Naive thymus-derived CD8-positive, alpha-beta T cell (primary cell): ENCODE data around the gene HOXA4. TPM values are rescaled to one million over a fixed set of nuclear protein-coding genes. Genes with fewer than 3 reads are reported as not detected.
A peak's percentile ranks its signal among the peaks of the same experiment; 100 is the strongest.

Experiments used
- ATAC-seq, 2 donors: fragments of 150-1000 bp; cut with Tn5 transposase in 1 of 2; sonication (Bioruptor Pico), chemical (Tn5 transposase) in 1 of 2; 1 replicate in 1 of 2; 2 replicates in 1 of 2; pipeline ENCODE4 v1.10.0; 2021; ENCODE audit warnings: mild to moderate bottlenecking in 2 of 2, moderate library complexity in 2 of 2
- POLR2A ChIA-PET: fragments of 350-600 bp; sonication (Branson Sonifier 250); formaldehyde crosslinking; loops from one replicate; lab custom pipeline; 2021; ENCODE audit warnings: antibody characterized with exemption; lab: Charles Lee
- DNase-seq, 10 donors: peaks; one replicate each; pipeline versions ENCODE4 v3.0.0 to v3.0.0-alpha.2; 2020 to 2022
- H3K27ac Mint-ChIP-seq, 10 donors: one replicate each; pipeline ENCODE4 v1.8.0; 2020 to 2022; ENCODE audit warnings: mild to moderate bottlenecking in 10 of 10, mixed read lengths in 10 of 10, moderate library complexity in 4 of 10, inconsistent platforms in 1 of 10
- H3K27me3 Mint-ChIP-seq, 5 donors: one replicate each; pipeline ENCODE4 v1.8.0; 2021 to 2022; ENCODE audit warnings: mixed read lengths in 5 of 5
- H3K36me3 Mint-ChIP-seq, 3 donors: one replicate each; pipeline ENCODE4 v1.8.0; 2020 to 2022; ENCODE audit warnings: mixed read lengths in 3 of 3, mild to moderate bottlenecking in 2 of 3, inconsistent platforms in 1 of 3
- H3K4me1 Mint-ChIP-seq, 4 donors: one replicate each; pipeline ENCODE4 v1.8.0; 2021 to 2022; ENCODE audit warnings: mixed read lengths in 4 of 4
- H3K4me3 Mint-ChIP-seq, 10 donors: one replicate each; pipeline ENCODE4 v1.8.0; 2020 to 2022; ENCODE audit warnings: mild to moderate bottlenecking in 10 of 10, mixed read lengths in 10 of 10, moderate library complexity in 6 of 10, inconsistent platforms in 1 of 10
- H3K9me3 Mint-ChIP-seq, 9 donors: one replicate each; pipeline ENCODE4 v1.8.0; 2020 to 2022; ENCODE audit warnings: mixed read lengths in 9 of 9, mild to moderate bottlenecking in 3 of 9, inconsistent platforms in 1 of 9, moderate library complexity in 1 of 9
- polyA plus RNA-seq, 3 donors: library from polyadenylated mRNA; unstranded; fragments of 300-500 nt; fragmentation: Illumina TruSeq; gene quantifications; one replicate each; pipeline ENCODE4 v1.2.3, GENCODE V29; 2021
- total RNA-seq, 8 experiments: library from RNA in 2 of 8; stranded (reverse) in 2 of 8; gene quantifications; one replicate each; pipeline ENCODE4 v1.2.3 and lab custom pipeline; 2021 to 2026

Gene HOXA4
- total and polyA plus RNA-seq, 5 experiments from 2014 or later, result 0.22 to 0.38 (median 0.31) TPM; not detected in 2

GRCh38 chr7:27167916-27168264 lies 37.3 kb upstream of the HOXA4 start:
- DNase-seq, result peak in 1 of 10 donors; percentile 6

DNA sequence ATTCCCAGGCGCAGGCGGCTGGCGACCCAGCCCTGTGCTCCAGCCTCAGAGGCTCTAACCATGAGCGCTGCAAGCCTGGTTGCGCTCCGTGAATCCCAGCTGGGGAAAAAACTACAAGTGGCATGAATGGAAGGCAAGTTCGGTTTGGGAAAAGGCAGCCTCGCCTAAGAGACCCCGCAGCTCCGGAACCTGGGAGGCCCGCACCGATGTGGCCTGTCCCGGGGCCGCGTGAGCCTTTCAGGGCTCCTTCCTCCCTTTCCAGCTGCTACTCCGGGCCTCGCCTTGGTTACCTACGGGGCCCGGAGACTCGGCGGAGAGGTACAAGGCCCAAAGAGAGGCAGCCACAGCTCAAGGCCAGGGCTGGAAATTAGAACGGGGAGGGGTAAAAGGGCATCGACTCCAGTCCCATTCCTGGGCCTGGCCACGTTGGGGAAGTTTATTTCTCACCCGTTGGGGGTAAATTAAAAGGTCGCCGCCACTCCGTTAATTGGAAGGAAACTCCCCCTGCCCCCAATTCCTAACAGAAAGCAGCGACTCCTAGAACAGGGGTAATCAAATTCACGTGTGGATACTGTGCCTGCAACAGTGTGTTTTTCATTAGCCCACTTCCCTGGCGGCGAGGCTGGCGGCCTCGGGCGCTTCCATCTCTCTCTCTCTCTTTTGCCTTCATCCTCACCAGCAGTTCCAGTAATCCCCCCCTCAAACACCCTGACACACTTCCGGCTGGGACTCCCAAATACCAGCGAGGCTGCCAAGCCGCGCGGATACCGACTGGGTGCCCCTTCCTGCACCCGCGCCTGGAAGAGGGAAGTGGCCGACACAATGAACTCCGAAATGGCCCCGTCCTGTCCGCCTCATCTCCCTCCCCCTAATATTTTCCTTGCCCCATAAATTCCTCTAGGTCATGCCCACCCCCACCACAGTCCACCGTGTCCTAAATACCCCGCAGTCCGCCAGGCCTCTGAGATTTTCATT lies 36.3 kb upstream of the HOXA4 start:
- Mint-ChIP-seq H3K4me1 (peaks cover 18 to 64% (median 44%) of the 10 kb centered on the region in 4 donors), H3K4me3 (peak overlapping the region in 9 of 10 donors; percentile 26 to 76 (median 52)), H3K27me3 (peaks cover 42 to 95% (median 71%) of the 10 kb centered on the region in 5 donors), H3K36me3 (peaks cover 0 to 2% (median 1%) of the 10 kb centered on the region in 3 donors), H3K9me3 (peaks cover 0 to 8% (median 0%) of the 10 kb centered on the region in 9 donors), H3K27ac (peak overlapping the region in 4 of 10 donors; percentile 7 to 88 (median 81))
- ATAC-seq, result no peak
- POLR2A ChIA-PET, result no interaction called here
- no peak for DNase-seq

More at GRCh38 chr7:27167916-27168264, 37.3 kb upstream of the HOXA4 start:
- peaks cover 45 to 95% (median 69%) of the 10 kb centered on the region in 5 donors for H3K27me3 Mint-ChIP-seq
- peaks cover 0 to 8% (median 0%) of the 10 kb centered on the region in 9 donors for H3K9me3 Mint-ChIP-seq
- peaks cover 24 to 72% (median 51%) of the 10 kb centered on the region in 4 donors for H3K4me1 Mint-ChIP-seq
- peak overlapping the region in 3 of 10 donors; percentile 13 to 96 (median 91) for H3K27ac Mint-ChIP-seq
- no peak for ATAC-seq
- peak overlapping the region in 4 of 10 donors; percentile 37 to 65 (median 52) for H3K4me3 Mint-ChIP-seq
- H3K36me3 Mint-ChIP-seq, result peaks cover 0 to 7% (median 4%) of the 10 kb centered on the region in 3 donors
- POLR2A ChIA-PET, result interaction anchor here (0.8 to 1.2 kb wide), 2 partner anchors 16 to 18 kb away, joined by 3 to 4 read pairs; no protein-coding TSS in a partner anchor

- Mint-ChIP-seq H3K36me3 (peaks cover 0 to 2% (median 0%) of the 10 kb centered on the region in 3 donors), H3K4me3 (peak overlapping the region in 8 of 10 donors; percentile 43 to 81 (median 71)), H3K4me1 (peaks cover 17 to 60% (median 41%) of the 10 kb centered on the region in 4 donors), H3K9me3 (peaks cover 0 to 8% (median 0%) of the 10 kb centered on the region in 9 donors), H3K27ac (peak overlapping the region in 3 of 10 donors; percentile 81 to 91 (median 88)), H3K27me3 (peaks cover 39 to 89% (median 65%) of the 10 kb centered on the region in 5 donors)
- DNase-seq (peak in 1 of 10 donors; percentile 54), ATAC-seq (no peak)
- POLR2A ChIA-PET, result interaction anchor here (0.5 kb wide), 1 partner anchor 45 kb away, joined by 3 read pairs; no protein-coding TSS in a partner anchor
These were observed 35.5 kb upstream of the HOXA4 start for GRCh38 chr7:27165996-27166530.

- Mint-ChIP-seq H3K27me3 (peaks cover 36 to 82% (median 61%) of the 10 kb centered on the region in 5 donors), H3K36me3 (peaks cover 0 to 2% (median 0%) of the 10 kb centered on the region in 3 donors), H3K4me1 (peaks cover 18 to 63% (median 41%) of the 10 kb centered on the region in 4 donors), H3K4me3 (peak within 1 kb of the TSS; percentile 46 to 81 (median 66)), H3K9me3 (peaks cover 0 to 8% (median 0%) of the 10 kb centered on the region in 9 donors), H3K27ac (peak within 1 kb of the TSS in 4 of 10 donors; percentile 7 to 91 (median 84))
- POLR2A ChIA-PET, result interaction anchor here (0.5 kb wide), 1 partner anchor 44 kb away, joined by 3 read pairs; no protein-coding TSS in a partner anchor
- no peak for ATAC-seq
- DNase-seq, result peak in 1 of 10 donors; percentile 56
These were observed 34.8 kb upstream of the HOXA4 start, which contains the start of gene HOXA9 for GRCh38 chr7:27165089-27165995. HOXA9 (minus strand) TSS chr7:27165537; CDS start chr7:27165457, 80 bp downstream.

GRCh38 chr7:27164367-27165088 lies 34.0 kb upstream of the HOXA4 start:
- DNase-seq, result peak in 1 of 10 donors; percentile 59
- H3K4me3 Mint-ChIP-seq, result peak overlapping the region in 9 of 10 donors; percentile 9 to 56 (median 37)
- H3K27me3 Mint-ChIP-seq, result peaks cover 41 to 84% (median 63%) of the 10 kb centered on the region in 5 donors
- H3K36me3 Mint-ChIP-seq, result peaks cover 0 to 2% (median 0%) of the 10 kb centered on the region in 3 donors
- ATAC-seq, result no peak
- peaks cover 18 to 65% (median 43%) of the 10 kb centered on the region in 4 donors for H3K4me1 Mint-ChIP-seq
- H3K27ac Mint-ChIP-seq, result peak overlapping the region in 2 of 10 donors; percentile 63 to 91
- POLR2A ChIA-PET, result interaction anchor here (0.6 kb wide), 1 partner anchor 20 kb away, joined by 3 read pairs; the partner anchor contains the start of gene HOXA11
- H3K9me3 Mint-ChIP-seq, result peaks cover 0 to 8% (median 0%) of the 10 kb centered on the region in 9 donors

DNA sequence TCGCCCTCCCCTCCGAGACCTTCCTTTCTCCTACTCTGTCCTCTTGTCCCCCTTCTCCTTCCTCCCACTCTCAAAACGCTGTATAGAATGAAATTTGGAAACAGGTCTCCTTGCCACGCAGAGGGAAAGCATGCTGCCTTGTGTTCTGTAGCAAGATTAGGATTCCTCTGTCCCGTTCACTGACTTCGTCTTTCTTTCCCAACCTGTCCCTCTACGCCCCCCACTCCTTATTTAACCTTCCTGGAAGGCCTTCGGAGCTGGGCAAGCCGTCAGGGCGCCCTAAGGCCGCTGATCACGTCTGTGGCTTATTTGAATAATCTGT lies 33.4 kb upstream of the HOXA4 start:
- Mint-ChIP-seq H3K4me1 (peaks cover 17 to 61% (median 44%) of the 10 kb centered on the region in 4 donors), H3K27ac (peak overlapping the region in 3 of 10 donors; percentile 5 to 63 (median 63)), H3K27me3 (peaks cover 42 to 86% (median 68%) of the 10 kb centered on the region in 5 donors), H3K36me3 (peaks cover 0 to 2% (median 0%) of the 10 kb centered on the region in 3 donors), H3K9me3 (peaks cover 0 to 8% (median 0%) of the 10 kb centered on the region in 9 donors), H3K4me3 (peak overlapping the region in 6 of 10 donors; percentile 3 to 48 (median 32))
- DNase-seq, result no peak
- POLR2A ChIA-PET, result interaction anchor here (0.6 kb wide), 1 partner anchor 21 kb away, joined by 3 read pairs; the partner anchor contains the start of gene HOXA11
- no peak for ATAC-seq

DNA sequence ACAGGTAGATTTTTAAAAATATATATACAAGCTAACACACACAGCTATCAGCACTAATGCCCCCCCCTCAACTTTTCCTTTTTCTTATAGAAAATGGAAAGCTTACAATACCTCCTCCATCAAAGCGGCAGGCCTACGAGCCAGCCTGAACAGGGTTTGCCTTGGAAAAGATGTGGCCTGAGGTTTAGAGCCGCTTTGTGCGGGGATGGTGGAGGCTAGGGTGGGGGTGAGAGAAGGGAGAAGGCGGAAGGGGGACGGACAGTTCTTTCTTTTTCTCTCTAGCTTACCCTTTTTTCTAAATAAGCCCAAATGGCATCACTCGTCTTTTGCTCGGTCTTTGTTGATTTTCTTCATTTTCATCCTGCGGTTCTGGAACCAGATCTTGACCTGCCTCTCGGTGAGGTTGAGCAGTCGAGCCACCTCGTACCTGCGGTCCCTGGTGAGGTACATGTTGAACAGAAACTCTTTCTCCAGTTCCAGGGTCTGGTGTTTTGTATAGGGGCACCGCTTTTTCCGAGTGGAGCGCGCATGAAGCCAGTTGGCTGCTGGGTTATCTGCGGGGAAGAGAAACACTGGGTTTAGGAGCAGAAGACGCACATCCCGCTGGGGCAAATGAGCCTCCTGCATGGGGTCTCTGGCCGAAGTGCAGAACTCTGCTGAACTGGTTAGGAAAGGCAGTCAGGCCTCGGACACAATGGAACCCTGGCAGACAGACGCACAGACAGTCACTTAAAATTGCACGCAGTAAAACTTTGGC lies 32.9 kb upstream of the HOXA4 start:
- H3K36me3 Mint-ChIP-seq, result peaks cover 0 to 3% (median 0%) of the 10 kb centered on the region in 3 donors
- H3K27me3 Mint-ChIP-seq, result peaks cover 41 to 86% (median 67%) of the 10 kb centered on the region in 5 donors
- peak overlapping the region in 2 of 10 donors; percentile 63 for H3K27ac Mint-ChIP-seq
- DNase-seq, result peak in 1 of 10 donors; percentile 34
- H3K4me3 Mint-ChIP-seq, result peak overlapping the region in 3 of 10 donors; percentile 45 to 46 (median 45)
- ATAC-seq, result no peak
- peaks cover 15 to 61% (median 42%) of the 10 kb centered on the region in 4 donors for H3K4me1 Mint-ChIP-seq
- peaks cover 0 to 4% (median 0%) of the 10 kb centered on the region in 9 donors for H3K9me3 Mint-ChIP-seq
- POLR2A ChIA-PET, result interaction anchor here (1.6 kb wide), 1 partner anchor 21 kb away, joined by 3 read pairs; the partner anchor contains the start of gene HOXA11

- peaks cover 13 to 64% (median 42%) of the 10 kb centered on the region in 4 donors for H3K4me1 Mint-ChIP-seq
- no peak overlapping the region for H3K27ac Mint-ChIP-seq
- no peak for ATAC-seq
- peaks cover 41 to 86% (median 67%) of the 10 kb centered on the region in 5 donors for H3K27me3 Mint-ChIP-seq
- POLR2A ChIA-PET, result interaction anchor here (0.6 to 1.6 kb wide), 2 partner anchors 22 to 217 kb away, joined by 3 to 4 read pairs; partner anchors contain the start of gene HOXA11
- peaks cover 0 to 4% (median 0%) of the 10 kb centered on the region in 9 donors for H3K9me3 Mint-ChIP-seq
- no peak for DNase-seq
- peak overlapping the region in 1 of 10 donors; percentile 5 for H3K4me3 Mint-ChIP-seq
- H3K36me3 Mint-ChIP-seq, result peaks cover 0 to 3% (median 0%) of the 10 kb centered on the region in 3 donors
These were observed 32.2 kb upstream of the HOXA4 start for GRCh38 chr7:27162561-27163287.
